Hepatocyte (in vitro differentiated cells): ENCODE data around the gene MAGI2. TPM values are rescaled to one million over a fixed set of nuclear protein-coding genes. Genes with fewer than 3 reads are reported as not detected.
A peak's percentile ranks its signal among the peaks of the same experiment; 100 is the strongest.
"Not testable (repeated sequence)": the region's sequence is repeated elsewhere in the genome, so short reads cannot be mapped to it uniquely, and the experiment has no call there.

Experiments used
- DNase-seq: peaks from one replicate; pipeline ENCODE4 v3.0.0-alpha.2; 2016; ENCODE audit warnings: low spot score
- H2AFZ ChIP-seq: fragments of 200-600 bp; sonication (generic); 2 replicates; pipeline ENCODE4 v1.6.0; 2016; ENCODE audit warnings: antibody characterized with exemption, mild to moderate bottlenecking
- H3K27ac ChIP-seq: fragments of 200-600 bp; sonication (generic); 2 replicates; pipeline ENCODE4 v1.5.1; 2016; ENCODE audit warnings: mild to moderate bottlenecking
- H3K27me3 ChIP-seq: fragments of 200-600 bp; sonication (generic); 2 replicates; pipeline ENCODE4 v1.6.1; 2016
- H3K36me3 ChIP-seq: fragments of 200-600 bp; sonication (generic); replicated peaks from 2 replicates; pipeline ENCODE4 v1.5.1; 2016; ENCODE audit warnings: low read depth; ENCODE audit not compliant: insufficient read depth
- H3K4me1 ChIP-seq: fragments of 200-600 bp; sonication (generic); 2 replicates; pipeline ENCODE4 v1.5.1; 2016; ENCODE audit warnings: mild to moderate bottlenecking, moderate library complexity; ENCODE audit not compliant: insufficient read depth
- H3K4me2 ChIP-seq: fragments of 200-600 bp; sonication (generic); 2 replicates; pipeline ENCODE4 v1.6.0; 2016
- H3K4me3 ChIP-seq: fragments of 200-600 bp; sonication (generic); 2 replicates; pipeline ENCODE4 v1.5.1; 2016; ENCODE audit warnings: mild to moderate bottlenecking
- H3K79me2 ChIP-seq: fragments of 200-600 bp; sonication (generic); 2 replicates; pipeline ENCODE4 v1.6.0; 2017; ENCODE audit warnings: mild to moderate bottlenecking
- H3K9me2 ChIP-seq: fragments of 200-600 bp; sonication (generic); replicated peaks from 2 replicates; pipeline ENCODE4 v1.6.0; 2017; ENCODE audit warnings: mild to moderate bottlenecking; ENCODE audit not compliant: insufficient read depth
- H3K9me3 ChIP-seq: fragments of 200-600 bp; sonication (generic); 2 replicates; pipeline ENCODE4 v1.5.1; 2016; ENCODE audit warnings: low read depth, mild to moderate bottlenecking
- H4K20me1 ChIP-seq: fragments of 200-600 bp; sonication (generic); 2 replicates; pipeline ENCODE4 v1.6.0; 2016; ENCODE audit warnings: mild to moderate bottlenecking; ENCODE audit not compliant: insufficient read depth, poor library complexity, severe bottlenecking
- EZH2 ChIP-seq: fragments of 200-600 bp; sonication (generic); IDR thresholded peaks from 2 replicates; pipeline ENCODE4 v1.6.1; 2016; ENCODE audit warnings: antibody characterized with exemption, mild to moderate bottlenecking, borderline replicate concordance
- EZH2phosphoT487 ChIP-seq: fragments of 200-600 bp; sonication (generic); IDR thresholded peaks from one replicate; pipeline ENCODE4 v1.6.1; 2018; ENCODE audit warnings: antibody characterized with exemption, mild to moderate bottlenecking, low read depth, moderate library complexity; ENCODE audit not compliant: unreplicated experiment, severe bottlenecking
- WGBS: methylation state at CpG from one replicate; pipeline ENCODE4 v1.1.6; 2016; ENCODE audit warnings: low lambda C conversion rate; ENCODE audit errors: missing lambda C conversion rate; 5-methylcytosine and 5-hydroxymethylcytosine counted together
- polyA plus RNA-seq: library from polyadenylated mRNA; unstranded; fragments of >200 nt; fragmentation: Nextera tagmentation; extraction: Ambion mirVana; gene quantifications from 2 replicates; pipeline ENCODE4 v1.2.1, GENCODE V29; 2016
- total RNA-seq: library from RNA; depleted of rRNA; stranded (reverse); fragments of >200 nt; gene quantifications from 2 replicates; pipeline ENCODE4 v1.2.3, GENCODE V29; 2014
- TF ChIP-seq, protein P1 (sequence below): fragments of 200-600 bp; sonication (generic); IDR thresholded peaks from 2 replicates; pipeline ENCODE4 v1.5.1; 2016; ENCODE audit warnings: antibody characterized with exemption, mild to moderate bottlenecking; ENCODE audit not compliant: poor library complexity

Gene MAGI2
- total and polyA plus RNA-seq, 2 experiments from 2014 or later, result 3.1 to 6.7 TPM

DNA sequence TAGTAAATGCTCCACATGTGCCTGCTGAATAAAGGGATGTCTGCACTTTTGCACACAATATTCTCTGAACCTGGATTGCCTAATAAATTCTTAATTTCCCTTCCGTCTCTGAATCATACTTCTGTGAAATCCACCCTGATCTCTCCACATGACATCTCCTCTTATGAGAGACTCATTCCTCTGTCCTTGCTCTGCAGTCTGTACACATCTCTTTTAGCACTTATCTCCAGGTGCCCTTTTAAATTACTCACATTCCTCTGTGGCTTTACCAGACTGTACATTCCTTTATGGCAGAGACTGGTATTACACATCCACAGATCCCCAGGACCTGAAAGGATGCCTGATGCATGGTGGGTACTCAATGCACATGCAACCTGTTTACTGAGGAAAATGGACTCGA is 1127.3 kb downstream of the MAGI2 start:
- no peak overlapping the region for H3K4me2 ChIP-seq
- H3K27ac ChIP-seq, result no peak overlapping the region
- 77% methylated on average over 2 of the region's 2 CpGs for WGBS
- no peaks in the 10 kb centered on the region for H3K79me2 ChIP-seq
- DNase-seq, result peak; percentile 7
- H3K4me1 ChIP-seq, result no peaks in the 10 kb centered on the region
- no peaks in the 10 kb centered on the region for H3K36me3 ChIP-seq
- no peak overlapping the region for H2AFZ ChIP-seq
- no peaks in the 10 kb centered on the region for H3K9me2 ChIP-seq
- H4K20me1 ChIP-seq, result no peaks in the 10 kb centered on the region
- TF ChIP-seq EZH2 (no peak), EZH2phosphoT487 (no peak)
- TF ChIP-seq, protein P1, sequence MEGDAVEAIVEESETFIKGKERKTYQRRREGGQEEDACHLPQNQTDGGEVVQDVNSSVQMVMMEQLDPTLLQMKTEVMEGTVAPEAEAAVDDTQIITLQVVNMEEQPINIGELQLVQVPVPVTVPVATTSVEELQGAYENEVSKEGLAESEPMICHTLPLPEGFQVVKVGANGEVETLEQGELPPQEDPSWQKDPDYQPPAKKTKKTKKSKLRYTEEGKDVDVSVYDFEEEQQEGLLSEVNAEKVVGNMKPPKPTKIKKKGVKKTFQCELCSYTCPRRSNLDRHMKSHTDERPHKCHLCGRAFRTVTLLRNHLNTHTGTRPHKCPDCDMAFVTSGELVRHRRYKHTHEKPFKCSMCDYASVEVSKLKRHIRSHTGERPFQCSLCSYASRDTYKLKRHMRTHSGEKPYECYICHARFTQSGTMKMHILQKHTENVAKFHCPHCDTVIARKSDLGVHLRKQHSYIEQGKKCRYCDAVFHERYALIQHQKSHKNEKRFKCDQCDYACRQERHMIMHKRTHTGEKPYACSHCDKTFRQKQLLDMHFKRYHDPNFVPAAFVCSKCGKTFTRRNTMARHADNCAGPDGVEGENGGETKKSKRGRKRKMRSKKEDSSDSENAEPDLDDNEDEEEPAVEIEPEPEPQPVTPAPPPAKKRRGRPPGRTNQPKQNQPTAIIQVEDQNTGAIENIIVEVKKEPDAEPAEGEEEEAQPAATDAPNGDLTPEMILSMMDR, result no peak
- H3K27me3 ChIP-seq, result no peaks in the 10 kb centered on the region
- H3K4me3 ChIP-seq, result no peak overlapping the region
- no peaks in the 10 kb centered on the region for H3K9me3 ChIP-seq

DNA sequence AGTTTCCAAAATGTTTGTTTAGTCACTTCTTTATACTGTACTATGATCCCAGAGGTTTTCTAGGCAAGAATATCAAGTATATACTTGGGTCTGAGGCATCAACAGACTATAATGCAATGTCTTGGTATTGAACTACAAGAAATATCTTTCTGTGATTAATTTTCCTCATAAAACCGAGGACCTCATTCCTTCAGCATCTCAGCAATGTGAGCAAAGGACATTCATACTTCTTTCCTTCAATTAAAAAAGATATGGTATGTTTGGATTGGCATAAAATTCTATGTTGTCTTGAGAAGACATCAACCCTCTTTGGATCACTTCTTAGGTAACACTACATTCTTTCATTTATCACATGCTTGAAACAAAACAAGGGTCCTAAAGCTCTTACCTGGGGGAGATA is 1130.3 kb downstream of the MAGI2 start:
- Histone ChIP-seq H3K79me2 (no peaks in the 10 kb centered on the region), H3K4me3 (no peak overlapping the region), H3K9me3 (no peaks in the 10 kb centered on the region), H2AFZ (no peak overlapping the region), H3K4me2 (no peak overlapping the region), H3K27me3 (no peaks in the 10 kb centered on the region), H3K9me2 (no peaks in the 10 kb centered on the region), H3K4me1 (no peaks in the 10 kb centered on the region), H3K36me3 (no peaks in the 10 kb centered on the region), H3K27ac (no peak overlapping the region), H4K20me1 (no peaks in the 10 kb centered on the region)
- TF ChIP-seq, protein P1, result no peak
- TF ChIP-seq EZH2phosphoT487 (no peak), EZH2 (no peak)
- DNase-seq, result no peak
- 79% methylated on average over 1 of the region's 1 CpG for WGBS

DNA sequence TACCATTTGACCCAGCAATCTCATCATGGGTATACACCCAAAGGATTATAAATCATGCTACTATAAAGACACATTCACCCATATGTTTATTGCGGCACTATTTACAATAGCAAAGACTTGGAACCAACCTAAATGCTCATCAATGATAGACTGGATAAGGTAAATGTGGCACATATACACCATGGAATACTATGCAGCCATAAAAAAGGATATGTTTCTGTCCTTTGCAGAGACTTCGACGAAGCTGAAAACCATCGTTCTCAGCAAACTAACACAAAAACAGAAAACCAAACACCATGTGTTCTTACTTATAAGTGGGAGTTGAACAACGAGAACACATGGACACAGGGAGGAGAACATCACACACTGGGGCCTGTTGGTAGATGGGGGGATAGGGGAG is 1131.2 kb downstream of the MAGI2 start:
- not testable (repeated sequence) for H3K9me2 ChIP-seq, H3K4me2 ChIP-seq, H3K79me2 ChIP-seq, H3K4me3 ChIP-seq, H3K9me3 ChIP-seq, H3K27me3 ChIP-seq, H2AFZ ChIP-seq, H3K36me3 ChIP-seq, H3K4me1 ChIP-seq, H3K27ac ChIP-seq, DNase-seq, H4K20me1 ChIP-seq
- WGBS, result 88% methylated on average over 5 of the region's 5 CpGs

DNA sequence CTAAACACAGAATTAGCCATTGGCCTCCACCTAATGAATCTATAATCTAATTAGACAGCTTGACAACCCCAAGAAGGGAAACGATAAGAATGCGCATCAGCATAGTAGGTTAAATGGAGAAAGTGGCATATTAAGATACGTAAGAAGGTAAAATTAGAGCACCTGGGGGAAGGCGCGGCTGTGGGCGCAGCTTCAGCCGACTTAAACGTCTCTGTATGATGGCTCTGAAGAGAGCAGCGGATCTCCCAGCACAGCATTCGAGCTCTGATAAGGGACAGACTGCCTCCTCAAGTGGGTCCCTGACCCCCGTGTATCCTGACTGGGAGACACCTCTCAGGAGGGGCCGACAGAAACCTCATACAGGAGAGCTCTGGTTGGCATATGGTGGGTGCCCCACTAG is 1136.1 kb downstream of the MAGI2 start:
- H2AFZ ChIP-seq, result no peak overlapping the region
- no peaks in the 10 kb centered on the region for H3K36me3 ChIP-seq
- H3K27me3 ChIP-seq, result no peaks in the 10 kb centered on the region
- no peak overlapping the region for H3K4me3 ChIP-seq
- H3K4me2 ChIP-seq, result no peak overlapping the region
- H3K9me3 ChIP-seq, result no peaks in the 10 kb centered on the region
- H3K4me1 ChIP-seq, result no peaks in the 10 kb centered on the region
- no peaks in the 10 kb centered on the region for H4K20me1 ChIP-seq
- WGBS, result 97% methylated on average over 12 of the region's 12 CpGs
- no peaks in the 10 kb centered on the region for H3K79me2 ChIP-seq
- H3K9me2 ChIP-seq, result no peaks in the 10 kb centered on the region
- no peak for TF ChIP-seq EZH2phosphoT487
- TF ChIP-seq, protein P1, result no peak
- TF ChIP-seq EZH2, result no peak
- DNase-seq, result no peak
- H3K27ac ChIP-seq, result no peak overlapping the region
